ENCODE measurements around the gene KNG1. TPM values are rescaled to one million over a fixed set of nuclear protein-coding genes. Genes with fewer than 3 reads are reported as not detected.

Gene KNG1
- total and polyA plus RNA-seq, 2 of the 8 experiments (the other 6 are each of a cell fraction or from before 2014, with no cell fraction given), result 0.05 TPM; not detected in 1

DNA sequence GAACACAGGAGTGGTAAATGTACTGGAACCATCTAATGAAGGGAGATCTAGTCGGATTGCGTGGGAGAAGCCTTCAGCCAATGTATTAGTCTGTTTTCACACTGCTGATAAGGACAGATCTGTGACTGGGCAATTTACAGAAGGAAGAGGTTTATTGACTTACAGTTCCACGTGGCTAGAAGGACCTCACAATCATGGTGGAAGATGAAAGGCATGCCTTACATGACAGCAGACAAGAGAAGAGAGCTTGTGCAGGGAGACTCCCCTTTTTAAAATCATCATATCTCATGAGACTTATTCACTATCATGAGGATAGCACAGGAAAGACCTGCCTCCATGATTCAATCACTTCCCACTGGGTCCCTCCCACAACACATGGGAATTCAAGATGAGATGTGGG lies 34.3 kb upstream of the KNG1 start:
- no peak overlapping the region for H4K5ac ChIP-seq (ENCODE audit: insufficient read length, low read depth, low read length)
- H3K79me2 ChIP-seq (ENCODE audit: control insufficient read depth in 1 of 2, insufficient read depth in 2 of 2, low read length in 2 of 2), result no peaks in the 10 kb centered on the region
- H4K20me1 ChIP-seq (replicated peaks in 1 of 2; ENCODE audit: control insufficient read depth in 1 of 2, insufficient read depth in 2 of 2, low read length in 2 of 2), result no peaks in the 10 kb centered on the region
- H2BK5ac ChIP-seq (ENCODE audit: low read depth, low read length), result no peak overlapping the region
- no peaks in the 10 kb centered on the region for H3K79me1 ChIP-seq (ENCODE audit: low read depth, low read length)
- H3K14ac ChIP-seq (ENCODE audit: insufficient read length), result no peak overlapping the region
- FAIRE-seq, result no peak
- H3K23me2 ChIP-seq (ENCODE audit: low read depth, low read length), result no peaks in the 10 kb centered on the region
- no peak overlapping the region for H3K18ac ChIP-seq (ENCODE audit: extremely low read depth, low read length)
- no peak overlapping the region for H2AFZ ChIP-seq (ENCODE audit: low read length)
- H2BK12ac ChIP-seq (ENCODE audit: low read depth, low read length), result no peak overlapping the region
- ChIA-PET CTCF (ENCODE audit: partially characterized antibody) (interaction anchor here (1.4 to 1.6 kb wide), 2 partner anchors 65 to 68 kb away, joined by 4 to 7 read pairs; no protein-coding TSS in a partner anchor), POLR2A (ENCODE audit: partially characterized antibody) (no interaction called here)
- WGBS, 2 experiments (ENCODE audit: extremely low coverage in 1 of 2, insufficient coverage in 1 of 2, insufficient read length in 1 of 2, insufficient replicate concordance in 2 of 2, low coverage in 1 of 2, low lambda C conversion rate in 2 of 2, missing lambda C conversion rate in 1 of 2), result 83% methylated on average over 3 of the region's 3 CpGs; no CpG with 5 or more reads in 1 of the 2 experiments
- H3K4me3 ChIP-seq (ENCODE audit: extremely low read depth in 1 of 4, insufficient read depth in 2 of 4, low read depth in 3 of 4, low read length in 4 of 4), result no peak overlapping the region
- H3K4me1 ChIP-seq (replicated peaks in 1 of 4; ENCODE audit: control insufficient read depth in 3 of 4, insufficient read depth in 4 of 4, low read length in 3 of 4), result no peaks in the 10 kb centered on the region
- H3K27me3 ChIP-seq (replicated peaks in 1 of 4; ENCODE audit: control insufficient read depth in 3 of 4, extremely low read depth in 1 of 4, insufficient read depth in 3 of 4, low read length in 3 of 4), result no peaks in the 10 kb centered on the region; a peak in 1 of 7 replicates
- H3K36me3 ChIP-seq (ENCODE audit: control insufficient read depth in 2 of 4, insufficient read depth in 4 of 4, low read length in 3 of 4), result no peaks in the 10 kb centered on the region
- no peak overlapping the region for H2AK5ac ChIP-seq (ENCODE audit: low read depth, low read length)
- H3K23ac ChIP-seq (ENCODE audit: insufficient read length), result no peak overlapping the region
- no peak overlapping the region for H3K4me2 ChIP-seq (ENCODE audit: insufficient read depth in 1 of 2, low read depth in 2 of 2, low read length in 2 of 2)
- H2BK120ac ChIP-seq (replicated peaks; ENCODE audit: low read depth, low read length), result no peak overlapping the region
- no peak overlapping the region for H2BK20ac ChIP-seq (ENCODE audit: low read length)
- no peak overlapping the region for H3K4ac ChIP-seq (replicated peaks; ENCODE audit: insufficient read length, low read depth, low read length)
- no peak overlapping the region for H3K27ac ChIP-seq (ENCODE audit: low read depth, low read length)
- H2BK15ac ChIP-seq (ENCODE audit: low read length), result no peak overlapping the region
- peaks cover 6 to 12% of the 10 kb centered on the region in 2 experiments; a peak in 2 of 4 replicates for H3K9me3 ChIP-seq (ENCODE audit: insufficient read depth in 2 of 2, low read depth in 1 of 2, low read length in 1 of 2)
- TF ChIP-seq MAFK (IDR thresholded peaks at IDR 0.05; ENCODE audit: low read depth, low read length) (no peak), SP2 (IDR thresholded peaks at IDR 0.05; ENCODE audit: low read length) (no peak), KDM1A (IDR thresholded peaks at IDR 0.05; ENCODE audit: borderline replicate concordance, low read length) (no peak), ZNF274 (IDR thresholded peaks at IDR 0.05; ENCODE audit: borderline replicate concordance, extremely low read depth, low read length) (no peak), EGR1 (IDR thresholded peaks at IDR 0.05; ENCODE audit: borderline replicate concordance, low read depth, low read length) (no peak), HDAC6 (IDR thresholded peaks at IDR 0.05; ENCODE audit: low read depth, low read length) (no peak), SAP30 (IDR thresholded peaks at IDR 0.05; ENCODE audit: insufficient read depth, insufficient replicate concordance, low read length) (no peak), TCF12 (IDR thresholded peaks at IDR 0.05; ENCODE audit: low read depth, low read length) (no peak), RXRA (IDR thresholded peaks at IDR 0.05; ENCODE audit: insufficient read depth, low read depth, low read length) (no peak), NRF1 (IDR thresholded peaks at IDR 0.05; ENCODE audit: low read depth, low read length) (no peak), YY1 (IDR thresholded peaks at IDR 0.05; ENCODE audit: low read depth, low read length) (no peak), TAF7 (optimal IDR thresholded peaks at IDR 0.05; ENCODE audit: borderline replicate concordance, low read depth, low read length) (no peak), POLR2AphosphoS5 (IDR thresholded peaks at IDR 0.05; ENCODE audit: low read depth, low read length) (no peak)
- TF ChIP-seq, protein P1, sequence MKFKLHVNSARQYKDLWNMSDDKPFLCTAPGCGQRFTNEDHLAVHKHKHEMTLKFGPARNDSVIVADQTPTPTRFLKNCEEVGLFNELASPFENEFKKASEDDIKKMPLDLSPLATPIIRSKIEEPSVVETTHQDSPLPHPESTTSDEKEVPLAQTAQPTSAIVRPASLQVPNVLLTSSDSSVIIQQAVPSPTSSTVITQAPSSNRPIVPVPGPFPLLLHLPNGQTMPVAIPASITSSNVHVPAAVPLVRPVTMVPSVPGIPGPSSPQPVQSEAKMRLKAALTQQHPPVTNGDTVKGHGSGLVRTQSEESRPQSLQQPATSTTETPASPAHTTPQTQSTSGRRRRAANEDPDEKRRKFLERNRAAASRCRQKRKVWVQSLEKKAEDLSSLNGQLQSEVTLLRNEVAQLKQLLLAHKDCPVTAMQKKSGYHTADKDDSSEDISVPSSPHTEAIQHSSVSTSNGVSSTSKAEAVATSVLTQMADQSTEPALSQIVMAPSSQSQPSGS (IDR thresholded peaks at IDR 0.05; ENCODE audit: low read length), result no peak
- no peak overlapping the region for H4K91ac ChIP-seq (replicated peaks; ENCODE audit: insufficient read length, low read length)
- no peak overlapping the region for H3K56ac ChIP-seq (replicated peaks; ENCODE audit: insufficient read length, low read depth, low read length)
- H4K8ac ChIP-seq (ENCODE audit: extremely low read depth, insufficient read depth, low read length), result no peak overlapping the region
- H3K9ac ChIP-seq (replicated peaks in 1 of 4; ENCODE audit: extremely low read depth in 1 of 4, low read depth in 3 of 4, low read length in 3 of 4), result no peak overlapping the region
- no peak for DNase-seq (ENCODE audit: low read depth in 1 of 2, low spot score in 2 of 2)

Data from H1 (cell line).